Measurements from ENCODE around the gene TMEM132C. TPM values are rescaled to one million over a fixed set of nuclear protein-coding genes. Genes with fewer than 3 reads are reported as not detected.

The TMEM132C gene
- total RNA-seq, 1 experiment from 2014 or later, result not detected

- Histone ChIP-seq H4K20me1 (ENCODE audit: low read length) (no peaks in the 10 kb centered on the region), H2AFZ (ENCODE audit: low read length) (no peak overlapping the region), H3K4me2 (ENCODE audit: low read length) (peak overlapping the region; percentile 6; the same call in 1 of the 2 replicates), H3K27me3 (ENCODE audit: low read length) (peaks cover 11% of the 10 kb centered on the region; the same call in 1 of the 2 replicates), H3K4me3 (ENCODE audit: low read length) (no peak overlapping the region), H3K27ac (ENCODE audit: low read length) (no peak overlapping the region), H3F3A (ENCODE audit: low read length, unreplicated experiment) (no peaks in the 10 kb centered on the region), H3K4me1 (ENCODE audit: insufficient read depth, low read length) (0 out of 2 replicates have a peak, but pooled peaks cover 9% of the 10 kb centered on the region), H3K79me2 (ENCODE audit: low read length) (no peaks in the 10 kb centered on the region), H3K9me3 (ENCODE audit: low read length) (no peaks in the 10 kb centered on the region), H3K9ac (ENCODE audit: low read length) (no peak overlapping the region), H3K36me3 (ENCODE audit: low read depth, low read length) (no peaks in the 10 kb centered on the region), H3K9me2 (replicated peaks; ENCODE audit: low read length) (no peaks in the 10 kb centered on the region)
- POLR2A ChIA-PET (ENCODE audit: unreplicated experiment), result no interaction called here
- ATAC-seq (peak; percentile 43; the same call in 1 of the 2 replicates), DNase-seq (peak; percentile 41)
- intact Hi-C loops (cut with micrococcal nuclease), result no loop called here
- CTCF ChIA-PET, result no interaction called here
- TF ChIP-seq EZH2 (IDR thresholded peaks at IDR 0.05; ENCODE audit: low read length, unreplicated experiment), result no peak
- BruUV-seq (replicated peaks), result no TSS peak
These were observed 461.0 kb downstream of the TMEM132C start for GRCh38 chr12:128727999-128728398.

- Histone ChIP-seq H2AFZ (ENCODE audit: low read length) (no peak overlapping the region), H3K27me3 (ENCODE audit: low read length) (peaks cover 15% of the 10 kb centered on the region; the same call in 1 of the 2 replicates), H3K27ac (ENCODE audit: low read length) (no peak overlapping the region), H3F3A (ENCODE audit: low read length, unreplicated experiment) (no peaks in the 10 kb centered on the region), H3K4me1 (ENCODE audit: insufficient read depth, low read length) (0 out of 2 replicates have a peak, but pooled peaks cover 9% of the 10 kb centered on the region), H3K9ac (ENCODE audit: low read length) (no peak overlapping the region), H3K79me2 (ENCODE audit: low read length) (no peaks in the 10 kb centered on the region), H3K4me2 (ENCODE audit: low read length) (no peak overlapping the region), H3K9me2 (replicated peaks; ENCODE audit: low read length) (no peaks in the 10 kb centered on the region), H4K20me1 (ENCODE audit: low read length) (no peaks in the 10 kb centered on the region), H3K36me3 (ENCODE audit: low read depth, low read length) (no peaks in the 10 kb centered on the region), H3K4me3 (ENCODE audit: low read length) (no peak overlapping the region), H3K9me3 (ENCODE audit: low read length) (no peaks in the 10 kb centered on the region)
- no TSS peak for BruUV-seq (replicated peaks)
- CTCF ChIA-PET, result no interaction called here
- ATAC-seq (peak; percentile 35), DNase-seq (no peak)
- intact Hi-C loops (cut with micrococcal nuclease), result no loop called here
- TF ChIP-seq CTCF (conservative IDR thresholded peaks at IDR 0.05; ENCODE audit: low read depth, low read length) (no peak), EZH2 (IDR thresholded peaks at IDR 0.05; ENCODE audit: low read length, unreplicated experiment) (no peak), EZH2phosphoT487 (IDR thresholded peaks at IDR 0.05; ENCODE audit: borderline replicate concordance, low read length) (no peak)
- POLR2A ChIA-PET (ENCODE audit: unreplicated experiment), result no interaction called here
These were observed 462.7 kb downstream of the TMEM132C start for GRCh38 chr12:128729628-128730121.

GRCh38 chr12:128734371-128734770, 467.4 kb downstream of the TMEM132C start:
- Histone ChIP-seq H3K9ac (ENCODE audit: low read length) (no peak overlapping the region), H4K20me1 (ENCODE audit: low read length) (no peaks in the 10 kb centered on the region), H3K27ac (ENCODE audit: low read length) (no peak overlapping the region), H3K9me3 (ENCODE audit: low read length) (no peaks in the 10 kb centered on the region), H3K9me2 (replicated peaks; ENCODE audit: low read length) (no peaks in the 10 kb centered on the region), H3K36me3 (ENCODE audit: low read depth, low read length) (no peaks in the 10 kb centered on the region), H2AFZ (ENCODE audit: low read length) (no peak overlapping the region), H3K27me3 (ENCODE audit: low read length) (peaks cover 35% of the 10 kb centered on the region; the same call in 1 of the 2 replicates), H3K79me2 (ENCODE audit: low read length) (no peaks in the 10 kb centered on the region), H3K4me2 (ENCODE audit: low read length) (no peak overlapping the region), H3K4me3 (ENCODE audit: low read length) (no peak overlapping the region), H3K4me1 (ENCODE audit: insufficient read depth, low read length) (no peaks in the 10 kb centered on the region), H3F3A (ENCODE audit: low read length, unreplicated experiment) (no peaks in the 10 kb centered on the region)
- intact Hi-C loops (cut with micrococcal nuclease), result no loop called here
- ATAC-seq (no peak), DNase-seq (no peak)
- CTCF ChIA-PET, result no interaction called here
- POLR2A ChIA-PET (ENCODE audit: unreplicated experiment), result no interaction called here
- TF ChIP-seq EZH2phosphoT487 (IDR thresholded peaks at IDR 0.05; ENCODE audit: borderline replicate concordance, low read length), result no peak
- TF ChIP-seq EZH2 (IDR thresholded peaks at IDR 0.05; ENCODE audit: low read length, unreplicated experiment), result no peak
- no peak for TF ChIP-seq CTCF (conservative IDR thresholded peaks at IDR 0.05; ENCODE audit: low read depth, low read length)
- BruUV-seq (replicated peaks), result no TSS peak
